ENCODE data around the gene SLC20A1.
A peak's percentile ranks its signal among the peaks of the same experiment; 100 is the strongest.
"Not testable (repeated sequence)": the region's sequence is repeated elsewhere in the genome, so short reads cannot be mapped to it uniquely, and the experiment has no call there.

Gene SLC20A1

GRCh38 chr2:112646791-112647689 is 1.3 kb downstream of the SLC20A1 start:
- H3K9ac ChIP-seq (ENCODE audit: low read depth, low read length): peak overlapping the region; percentile 97; the same call in 1 of the 2 replicates
- peaks cover 36% of the 10 kb centered on the region for H3K36me3 ChIP-seq (ENCODE audit: insufficient read depth, low read length)
- H3K9me3 ChIP-seq (ENCODE audit: control insufficient read depth, insufficient read depth, low read length): no peaks in the 10 kb centered on the region
- peaks cover 10% of the 10 kb centered on the region for H3K4me1 ChIP-seq (ENCODE audit: insufficient read depth, low read length)

- Histone ChIP-seq H3K9me3 (ENCODE audit: control insufficient read depth, insufficient read depth, low read length) (no peaks in the 10 kb centered on the region), H3K36me3 (ENCODE audit: insufficient read depth, low read length) (peaks cover 46% of the 10 kb centered on the region), H3K4me1 (ENCODE audit: insufficient read depth, low read length) (peaks cover 10% of the 10 kb centered on the region), H3K9ac (ENCODE audit: low read depth, low read length) (no peak overlapping the region)
These were observed 2.3 kb downstream of the SLC20A1 start for GRCh38 chr2:112648081-112648480.

- Histone ChIP-seq H3K9me3 (ENCODE audit: control insufficient read depth, insufficient read depth, low read length) (no peaks in the 10 kb centered on the region), H3K9ac (ENCODE audit: low read depth, low read length) (no peak overlapping the region), H3K36me3 (ENCODE audit: insufficient read depth, low read length) (peaks cover 46% of the 10 kb centered on the region), H3K4me1 (ENCODE audit: insufficient read depth, low read length) (no peaks in the 10 kb centered on the region)
These were observed 10.9 kb downstream of the SLC20A1 start for GRCh38 chr2:112656679-112657078.

GRCh38 chr2:112658301-112658700 is 12.6 kb downstream of the SLC20A1 start:
- H3K9ac ChIP-seq (ENCODE audit: low read depth, low read length): no peak overlapping the region
- peaks cover 37% of the 10 kb centered on the region for H3K36me3 ChIP-seq (ENCODE audit: insufficient read depth, low read length)
- no peaks in the 10 kb centered on the region for H3K9me3 ChIP-seq (ENCODE audit: control insufficient read depth, insufficient read depth, low read length)
- no peaks in the 10 kb centered on the region for H3K4me1 ChIP-seq (ENCODE audit: insufficient read depth, low read length)

GRCh38 chr2:112658839-112659667 is 13.3 kb downstream of the SLC20A1 start:
- H3K36me3 ChIP-seq (ENCODE audit: insufficient read depth, low read length): peaks cover 39% of the 10 kb centered on the region
- no peaks in the 10 kb centered on the region for H3K9me3 ChIP-seq (ENCODE audit: control insufficient read depth, insufficient read depth, low read length)
- H3K4me1 ChIP-seq (ENCODE audit: insufficient read depth, low read length): no peaks in the 10 kb centered on the region
- no peak overlapping the region for H3K9ac ChIP-seq (ENCODE audit: low read depth, low read length)

GRCh38 chr2:112660138-112660537 is 14.4 kb downstream of the SLC20A1 start:
- Histone ChIP-seq H3K9ac (ENCODE audit: low read depth, low read length) (no peak overlapping the region), H3K4me1 (ENCODE audit: insufficient read depth, low read length) (no peaks in the 10 kb centered on the region), H3K9me3 (ENCODE audit: control insufficient read depth, insufficient read depth, low read length) (no peaks in the 10 kb centered on the region), H3K36me3 (ENCODE audit: insufficient read depth, low read length) (peaks cover 39% of the 10 kb centered on the region)

- Histone ChIP-seq H3K9me3 (ENCODE audit: control insufficient read depth, insufficient read depth, low read length) (no peaks in the 10 kb centered on the region), H3K36me3 (ENCODE audit: insufficient read depth, low read length) (peaks cover 42% of the 10 kb centered on the region), H3K4me1 (ENCODE audit: insufficient read depth, low read length) (no peaks in the 10 kb centered on the region), H3K9ac (ENCODE audit: low read depth, low read length) (no peak overlapping the region)
These were observed 16.0 kb downstream of the SLC20A1 start for GRCh38 chr2:112661656-112662305.

- Histone ChIP-seq H3K4me1 (ENCODE audit: insufficient read depth, low read length) (no peaks in the 10 kb centered on the region), H3K9ac (ENCODE audit: low read depth, low read length) (no peak overlapping the region), H3K9me3 (ENCODE audit: control insufficient read depth, insufficient read depth, low read length) (no peaks in the 10 kb centered on the region), H3K36me3 (ENCODE audit: insufficient read depth, low read length) (peaks cover 42% of the 10 kb centered on the region)
These were observed 17.0 kb downstream of the SLC20A1 start for GRCh38 chr2:112662704-112663103.

GRCh38 chr2:112664689-112665088 is 18.9 kb downstream of the SLC20A1 start:
- Histone ChIP-seq H3K4me1 (ENCODE audit: insufficient read depth, low read length) (no peaks in the 10 kb centered on the region), H3K9ac (ENCODE audit: low read depth, low read length) (no peak overlapping the region), H3K9me3 (ENCODE audit: control insufficient read depth, insufficient read depth, low read length) (no peaks in the 10 kb centered on the region), H3K36me3 (ENCODE audit: insufficient read depth, low read length) (peaks cover 23% of the 10 kb centered on the region)

GRCh38 chr2:112665113-112665780 is 19.5 kb downstream of the SLC20A1 start:
- H3K36me3 ChIP-seq (ENCODE audit: insufficient read depth, low read length): peaks cover 20% of the 10 kb centered on the region
- no peak overlapping the region for H3K9ac ChIP-seq (ENCODE audit: low read depth, low read length)
- H3K4me1 ChIP-seq (ENCODE audit: insufficient read depth, low read length): no peaks in the 10 kb centered on the region
- no peaks in the 10 kb centered on the region for H3K9me3 ChIP-seq (ENCODE audit: control insufficient read depth, insufficient read depth, low read length)

- Histone ChIP-seq H3K36me3 (ENCODE audit: insufficient read depth, low read length) (peaks cover 13% of the 10 kb centered on the region), H3K9me3 (ENCODE audit: control insufficient read depth, insufficient read depth, low read length) (no peaks in the 10 kb centered on the region), H3K4me1 (ENCODE audit: insufficient read depth, low read length) (no peaks in the 10 kb centered on the region), H3K9ac (ENCODE audit: low read depth, low read length) (no peak overlapping the region)
These were observed 21.0 kb downstream of the SLC20A1 start for GRCh38 chr2:112666761-112667122.

- H3K9me3 ChIP-seq (ENCODE audit: control insufficient read depth, insufficient read depth, low read length); H3K9ac ChIP-seq (ENCODE audit: low read depth, low read length); H3K4me1 ChIP-seq (ENCODE audit: insufficient read depth, low read length): not testable (repeated sequence)
- peaks cover 12% of the 10 kb centered on the region for H3K36me3 ChIP-seq (ENCODE audit: insufficient read depth, low read length)
These were observed 21.8 kb downstream of the SLC20A1 start for GRCh38 chr2:112667540-112667939.

GRCh38 chr2:112669667-112670066 is 23.9 kb downstream of the SLC20A1 start:
- no peak overlapping the region for H3K9ac ChIP-seq (ENCODE audit: low read depth, low read length)
- no peaks in the 10 kb centered on the region for H3K9me3 ChIP-seq (ENCODE audit: control insufficient read depth, insufficient read depth, low read length)
- no peaks in the 10 kb centered on the region for H3K4me1 ChIP-seq (ENCODE audit: insufficient read depth, low read length)
- H3K36me3 ChIP-seq (ENCODE audit: insufficient read depth, low read length): 0 out of 2 replicates have a peak, but pooled peaks cover 3% of the 10 kb centered on the region

All from ES-I3 (cell line).